Thyroid gland (tissue), 4 donors: Measurements from ENCODE around the gene WWC1. TPM values are rescaled to one million over a fixed set of nuclear protein-coding genes. Genes with fewer than 3 reads are reported as not detected.

Experiments used
- DNase-seq, 2 donors: peaks; one replicate each; pipeline ENCODE4 v3.0.0-alpha.2; 2019
- H3K27ac ChIP-seq, 3 donors: fragments of 200-600 bp; sonication (generic); 1 replicate in 2 of 3; 2 replicates in 1 of 3; pipeline ENCODE4 v1.5.1; 2016 to 2019; ENCODE audit warnings: mild to moderate bottlenecking in 1 of 3, moderate library complexity in 1 of 3
- H3K27me3 ChIP-seq: fragments of 200-600 bp; sonication (generic); one replicate; pipeline ENCODE4 v1.5.1; 2019
- H3K36me3 ChIP-seq, 2 donors: fragments of 200-600 bp; sonication (generic); one replicate each; pipeline ENCODE4 v1.5.1; 2016 to 2019
- H3K4me1 ChIP-seq, 2 donors: fragments of 200-600 bp; sonication (generic); one replicate each; pipeline ENCODE4 v1.5.1; 2017 to 2019
- H3K4me3 ChIP-seq, 3 donors: fragments of 200-600 bp; sonication (generic); replicated peaks in 1 of 3; 1 replicate in 2 of 3; 2 replicates in 1 of 3; pipeline ENCODE4 v1.5.1; 2016; ENCODE audit warnings: mild to moderate bottlenecking in 1 of 3
- H3K9me3 ChIP-seq: fragments of 200-600 bp; sonication (generic); one replicate; pipeline ENCODE4 v1.5.1; 2017
- POLR2A ChIP-seq, 2 donors: fragments of 450-650 bp; IDR thresholded peaks; one replicate each; pipeline ENCODE4 v1.6.1; 2017; ENCODE audit warnings: antibody characterized with exemption in 2 of 2, mild to moderate bottlenecking in 2 of 2, moderate library complexity in 1 of 2
- WGBS, 2 donors: methylation state at CpG; one replicate each; pipeline ENCODE4 v1.1.5; 2017; 5-methylcytosine and 5-hydroxymethylcytosine counted together
- intact Hi-C: fragments of 100-400 bp; cut with DNase I; formaldehyde crosslinking; loops from one replicate; pipeline ENCODE4 v1.15.1; 2023
- total RNA-seq, 4 donors: library from RNA; depleted of rRNA; stranded (reverse); fragments of >200 nt; gene quantifications; one replicate each; pipeline ENCODE4 v1.2.3, GENCODE V29; 2016
- TF ChIP-seq, protein P1 (sequence below), 6 experiments: fragments of 200-600 bp in 3 of 6; fragments of 450-650 bp in 3 of 6; sonication (generic) in 3 of 6; IDR thresholded peaks; one replicate each; pipeline ENCODE4 v1.5.1; 2016 to 2019; ENCODE audit warnings: antibody characterized with exemption in 6 of 6, mild to moderate bottlenecking in 2 of 6, inconsistent platforms in 1 of 6, moderate library complexity in 1 of 6

The WWC1 gene
- total RNA-seq, 4 donors from 2014 or later = 38.7 to 80.1 (median 54.0) TPM

- TF ChIP-seq, protein P1, sequence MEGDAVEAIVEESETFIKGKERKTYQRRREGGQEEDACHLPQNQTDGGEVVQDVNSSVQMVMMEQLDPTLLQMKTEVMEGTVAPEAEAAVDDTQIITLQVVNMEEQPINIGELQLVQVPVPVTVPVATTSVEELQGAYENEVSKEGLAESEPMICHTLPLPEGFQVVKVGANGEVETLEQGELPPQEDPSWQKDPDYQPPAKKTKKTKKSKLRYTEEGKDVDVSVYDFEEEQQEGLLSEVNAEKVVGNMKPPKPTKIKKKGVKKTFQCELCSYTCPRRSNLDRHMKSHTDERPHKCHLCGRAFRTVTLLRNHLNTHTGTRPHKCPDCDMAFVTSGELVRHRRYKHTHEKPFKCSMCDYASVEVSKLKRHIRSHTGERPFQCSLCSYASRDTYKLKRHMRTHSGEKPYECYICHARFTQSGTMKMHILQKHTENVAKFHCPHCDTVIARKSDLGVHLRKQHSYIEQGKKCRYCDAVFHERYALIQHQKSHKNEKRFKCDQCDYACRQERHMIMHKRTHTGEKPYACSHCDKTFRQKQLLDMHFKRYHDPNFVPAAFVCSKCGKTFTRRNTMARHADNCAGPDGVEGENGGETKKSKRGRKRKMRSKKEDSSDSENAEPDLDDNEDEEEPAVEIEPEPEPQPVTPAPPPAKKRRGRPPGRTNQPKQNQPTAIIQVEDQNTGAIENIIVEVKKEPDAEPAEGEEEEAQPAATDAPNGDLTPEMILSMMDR (IDR thresholded peaks at IDR 0.05) = no peak
- TF ChIP-seq POLR2A (IDR thresholded peaks at IDR 0.05) = no peak
- no peaks in the 10 kb centered on the region for H3K36me3 ChIP-seq
- no peaks in the 10 kb centered on the region for H3K27me3 ChIP-seq
- intact Hi-C loops = loop anchor here (10.0 kb wide), 1 partner anchor 207 kb away; no protein-coding TSS in a partner anchor
- no peak overlapping the region for H3K4me3 ChIP-seq
- DNase-seq = no peak
- no peaks in the 10 kb centered on the region for H3K9me3 ChIP-seq
- 50 to 54% methylated on average over 4 of the region's 4 CpGs for WGBS, 2 donors
- no peak overlapping the region for H3K27ac ChIP-seq
- peaks cover 0 to 4% of the 10 kb centered on the region in 2 donors for H3K4me1 ChIP-seq
Measured at GRCh38 chr5:168481330-168481788, 189.9 kb downstream of the WWC1 start.

- intact Hi-C loops = loop anchor here (10.0 kb wide), 1 partner anchor 208 kb away; no protein-coding TSS in a partner anchor
- 67 to 71% methylated on average over 5 of the region's 5 CpGs for WGBS, 2 donors
- DNase-seq = no peak
Measured at GRCh38 chr5:168482361-168482760, 190.9 kb downstream of the WWC1 start.

GRCh38 chr5:168486136-168486879 is 194.9 kb downstream of the WWC1 start, which contains the start of gene RARS1:
Gene RARS1 (plus strand): TSS chr5:168486471. CDS start chr5:168486499, 28 bp downstream.
- no peaks in the 10 kb centered on the region for H3K27me3 ChIP-seq
- peak within 1 kb of the TSS; percentile 60 to 94 (median 78) for H3K4me3 ChIP-seq
- 0% methylated on average over 14 to 25 of the region's 40 CpGs for WGBS, 2 donors
- H3K4me1 ChIP-seq = peaks cover 6 to 13% of the 10 kb centered on the region in 2 donors
- no peaks in the 10 kb centered on the region for H3K9me3 ChIP-seq
- DNase-seq = peak; percentile 93 to 96
- intact Hi-C loops = loop anchor here (10.0 kb wide), 1 partner anchor 212 kb away; no protein-coding TSS in a partner anchor
- TF ChIP-seq, protein P1 (IDR thresholded peaks at IDR 0.05) = peak; percentile 63 to 99 (median 96)
- TF ChIP-seq POLR2A (IDR thresholded peaks at IDR 0.05) = peak in 1 of 2 donors; percentile 84
- H3K36me3 ChIP-seq = peaks cover 22 to 32% of the 10 kb centered on the region in 2 donors
- H3K27ac ChIP-seq = peak within 1 kb of the TSS in 2 of 3 donors; percentile 51 to 69

More at GRCh38 chr5:168482361-168482760, 190.9 kb downstream of the WWC1 start:
- Histone ChIP-seq H3K27me3 (no peaks in the 10 kb centered on the region), H3K27ac (no peak overlapping the region), H3K4me1 (peaks cover 6 to 8% of the 10 kb centered on the region in 2 donors), H3K9me3 (no peaks in the 10 kb centered on the region), H3K4me3 (no peak overlapping the region), H3K36me3 (no peaks in the 10 kb centered on the region)
- TF ChIP-seq, protein P1 (IDR thresholded peaks at IDR 0.05) = no peak
- TF ChIP-seq POLR2A (IDR thresholded peaks at IDR 0.05) = no peak

DNA sequence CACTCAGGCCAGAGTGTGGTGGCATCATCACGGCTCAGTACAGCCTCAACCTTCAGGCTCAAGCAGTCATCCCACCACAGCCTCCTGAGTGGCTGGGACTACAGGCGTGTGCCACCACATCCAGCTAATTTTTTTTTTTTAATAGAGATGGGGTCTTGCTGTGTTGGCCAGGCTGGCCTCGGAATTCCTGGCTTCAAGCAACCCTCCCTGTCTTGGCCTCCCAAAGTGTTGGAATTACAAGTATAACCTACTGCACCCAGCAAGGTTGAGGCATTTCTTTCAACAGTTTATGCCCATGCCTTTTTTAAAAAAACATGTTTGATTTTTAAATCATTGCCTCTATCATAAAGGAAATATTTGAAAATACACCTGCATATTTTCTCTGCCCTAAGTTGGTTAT is 197.6 kb downstream of the WWC1 start:
- Histone ChIP-seq H3K36me3 (peaks cover 33 to 54% of the 10 kb centered on the region in 2 donors), H3K4me3 (no peak overlapping the region), H3K4me1 (peaks cover 6 to 13% of the 10 kb centered on the region in 2 donors), H3K9me3 (no peaks in the 10 kb centered on the region), H3K27me3 (no peaks in the 10 kb centered on the region), H3K27ac (no peak overlapping the region)
- intact Hi-C loops = loop anchor here (10.0 kb wide), 1 partner anchor 214 kb away; no protein-coding TSS in a partner anchor
- 94 to 99% methylated on average over 3 of the region's 3 CpGs for WGBS, 2 donors
- TF ChIP-seq POLR2A (IDR thresholded peaks at IDR 0.05) = no peak
- TF ChIP-seq, protein P1 (IDR thresholded peaks at IDR 0.05) = no peak
- DNase-seq = no peak
